GM21515 (cell line): ENCODE results near the gene AFF1.
A peak's percentile ranks its signal among the peaks of the same experiment; 100 is the strongest.
"Not testable (repeated sequence)": the region's sequence is repeated elsewhere in the genome, so short reads cannot be mapped to it uniquely, and the experiment has no call there.

Experiments used
- ATAC-seq: cut with Tn5 transposase; IDR thresholded peaks from one replicate; pipeline ENCODE4 v1.9.1; 2021; ENCODE audit not compliant: unreplicated experiment

Gene AFF1

GRCh38 chr4:87010192-87010591 is 75.4 kb downstream of the AFF1 start:
- ATAC-seq = no peak

DNA sequence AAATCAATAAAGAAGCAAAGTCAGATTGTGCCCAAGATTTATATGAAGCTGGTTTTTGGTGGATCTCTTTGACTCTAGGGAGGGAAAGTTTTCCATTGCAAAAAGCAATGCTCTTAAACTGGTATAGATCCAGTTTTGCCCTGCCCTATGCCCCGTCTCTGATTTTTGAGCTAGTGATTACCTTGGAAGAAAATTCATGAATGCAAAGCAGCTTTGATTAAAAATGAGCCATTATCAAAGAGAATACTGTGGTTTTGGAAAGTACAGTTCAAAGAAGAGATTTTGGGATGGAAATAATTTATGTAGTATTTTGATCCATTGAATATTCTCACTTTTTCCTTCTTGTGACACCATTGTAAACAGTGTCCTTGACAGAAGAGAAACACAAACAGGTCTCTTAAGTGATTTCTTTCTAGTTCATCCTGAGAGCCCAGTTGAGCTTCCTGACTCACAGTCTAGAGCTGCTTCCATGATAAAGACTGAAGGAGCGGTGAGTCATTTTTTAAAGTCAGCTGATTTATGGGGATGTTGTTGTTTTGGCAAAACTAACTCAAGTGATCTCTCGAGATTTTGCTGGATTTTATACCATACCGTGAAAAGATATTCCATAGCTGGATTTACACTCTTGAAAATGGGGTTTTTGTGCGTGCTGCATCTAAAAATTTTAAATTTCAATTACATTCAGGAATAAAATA is 76.7 kb downstream of the AFF1 start:
- ATAC-seq = no peak

DNA sequence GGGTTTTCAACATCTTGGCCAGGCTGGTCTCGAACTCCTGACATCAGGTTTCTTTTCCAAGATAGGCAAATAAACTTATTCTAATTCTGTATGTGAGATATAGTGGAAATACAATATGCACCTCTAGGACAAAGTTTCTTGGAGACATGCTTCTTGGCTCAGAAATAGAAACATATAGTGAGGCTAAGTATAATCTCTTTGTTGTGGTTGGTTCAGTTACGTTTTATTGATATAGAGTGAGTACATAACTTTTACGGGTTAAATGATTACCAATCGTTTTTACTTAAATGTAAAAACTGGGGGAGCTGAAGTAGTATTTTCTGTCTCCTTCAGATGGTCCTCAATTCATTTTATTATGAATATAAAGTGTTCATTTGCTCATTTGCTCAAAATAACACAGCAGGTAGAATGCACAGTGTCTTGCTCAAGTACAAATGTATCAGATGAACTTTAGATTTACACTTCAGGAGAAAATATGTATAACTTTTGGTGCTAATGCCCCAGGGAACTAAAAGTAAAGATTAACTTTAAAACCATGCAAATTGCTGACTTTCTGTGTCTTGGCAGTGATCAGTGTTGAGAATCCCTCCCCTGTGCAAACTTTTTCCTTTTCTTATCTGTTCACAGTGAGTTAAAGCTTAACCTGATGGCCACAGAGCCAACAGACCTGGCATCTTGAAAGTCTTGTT is 77.6 kb downstream of the AFF1 start:
- ATAC-seq = peak; percentile 54

DNA sequence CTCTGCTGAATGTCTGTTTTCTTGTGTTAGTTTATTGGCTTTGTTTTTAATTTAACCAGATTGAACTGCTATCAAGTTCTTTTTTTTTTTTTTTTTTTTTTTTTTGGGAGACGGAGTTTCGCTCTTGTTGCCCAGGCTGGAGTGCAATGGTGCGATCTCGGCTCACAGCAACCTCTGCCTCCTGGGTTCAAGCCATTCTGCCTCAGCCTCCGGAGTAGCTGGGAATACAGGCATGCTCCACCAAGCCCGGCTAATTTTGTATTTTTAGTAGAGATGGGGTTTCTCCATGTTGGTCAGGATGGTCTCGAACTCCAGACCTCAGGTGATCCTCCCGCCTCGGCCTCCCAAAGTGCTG is 78.1 kb downstream of the AFF1 start:
- ATAC-seq = not testable (repeated sequence)

DNA sequence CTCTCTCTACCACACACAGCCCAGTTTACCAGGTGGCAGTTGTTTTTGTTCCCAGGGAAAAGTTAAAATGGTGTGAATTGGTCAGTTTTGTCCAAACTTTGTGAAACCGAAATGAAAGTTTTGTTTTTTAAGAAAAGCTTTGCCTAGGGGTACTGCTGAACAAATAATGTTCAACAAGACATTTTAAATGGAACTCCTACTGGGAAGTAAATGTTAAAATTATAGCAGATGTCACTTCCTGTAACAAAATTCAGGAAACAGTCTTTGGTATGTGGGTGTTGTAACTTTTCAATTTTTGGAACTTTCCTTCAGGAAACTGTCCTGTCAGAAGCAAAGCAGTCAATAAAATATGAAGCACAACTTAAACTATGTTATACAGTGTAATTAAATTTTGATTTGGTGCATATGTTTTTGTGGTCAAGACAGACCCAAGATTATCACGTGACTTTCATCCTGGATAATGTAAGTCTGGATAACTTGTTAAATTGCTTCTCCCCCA is 79.5 kb downstream of the AFF1 start:
- ATAC-seq = no peak

- no peak for ATAC-seq
Observed at GRCh38 chr4:87015416-87015815, 80.6 kb downstream of the AFF1 start.

- no peak for ATAC-seq
Observed at GRCh38 chr4:87017580-87018342, 83.0 kb downstream of the AFF1 start.

GRCh38 chr4:87018753-87019152 is 83.9 kb downstream of the AFF1 start:
- ATAC-seq = no peak

DNA sequence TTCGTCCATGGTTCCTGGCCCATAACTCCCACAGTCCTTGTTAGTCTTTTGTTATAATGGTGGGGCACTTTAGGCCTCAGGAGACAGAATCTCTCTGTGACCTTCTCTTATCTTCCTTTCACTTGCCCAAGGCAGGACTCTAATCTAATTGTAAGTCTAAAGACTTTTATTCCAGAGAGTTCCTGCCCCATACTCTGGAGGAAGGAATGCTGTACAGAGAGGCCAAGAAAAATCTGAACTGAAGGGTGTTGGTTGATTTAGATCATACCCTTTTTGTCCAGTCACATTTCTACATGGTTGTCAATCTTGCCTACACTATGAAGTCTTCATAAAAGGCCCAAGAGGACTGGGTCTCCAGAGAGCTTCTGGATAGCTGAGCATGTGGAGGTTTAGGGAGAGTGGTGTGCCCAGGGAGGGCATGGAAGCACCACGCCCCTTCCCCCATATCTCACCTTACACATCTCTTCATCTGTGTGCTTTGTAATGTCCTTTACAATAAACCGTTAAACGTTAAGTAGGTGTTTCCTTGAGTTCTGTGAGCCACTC is 84.5 kb downstream of the AFF1 start:
- no peak for ATAC-seq

DNA sequence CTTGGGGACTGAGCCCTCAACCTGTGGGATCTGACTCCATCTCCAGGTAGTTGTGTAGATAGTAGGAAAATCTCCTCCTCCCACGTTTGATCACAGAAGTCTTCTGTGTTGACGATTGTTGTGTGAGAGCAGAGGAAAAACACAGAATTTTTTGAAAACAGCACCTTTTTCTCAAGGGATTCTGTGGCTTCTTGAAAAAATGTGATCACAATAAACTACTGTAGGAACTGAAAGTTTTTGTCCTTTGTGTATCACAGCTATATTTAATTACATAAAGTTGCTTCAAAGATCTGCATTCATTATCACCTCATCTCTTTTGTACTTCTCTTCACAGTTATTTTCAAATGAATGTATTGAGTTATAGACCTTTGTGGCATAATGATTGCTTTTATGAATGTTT is 85.1 kb downstream of the AFF1 start:
- ATAC-seq = no peak

DNA sequence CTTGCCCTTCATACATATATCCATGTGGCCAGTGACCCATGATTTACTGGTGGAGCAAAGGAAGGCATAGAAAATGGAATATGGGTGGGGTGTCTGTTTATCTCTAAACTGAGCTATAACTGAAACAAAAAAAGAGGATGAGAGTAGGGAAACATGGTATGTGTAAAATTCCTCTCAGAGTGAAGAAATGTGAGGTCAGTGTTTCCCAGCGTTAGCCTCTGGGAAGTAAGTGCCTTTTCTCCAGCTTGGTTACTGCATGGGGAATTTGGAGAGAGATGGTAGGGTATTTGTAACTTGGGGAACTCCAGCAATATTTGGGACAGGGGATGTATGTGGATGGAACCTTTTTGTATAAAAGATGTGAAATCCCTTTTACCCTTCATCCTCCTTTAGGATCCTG is 89.4 kb downstream of the AFF1 start:
- ATAC-seq = no peak

GRCh38 chr4:87025023-87025613 is 90.3 kb downstream of the AFF1 start:
- ATAC-seq = no peak

DNA sequence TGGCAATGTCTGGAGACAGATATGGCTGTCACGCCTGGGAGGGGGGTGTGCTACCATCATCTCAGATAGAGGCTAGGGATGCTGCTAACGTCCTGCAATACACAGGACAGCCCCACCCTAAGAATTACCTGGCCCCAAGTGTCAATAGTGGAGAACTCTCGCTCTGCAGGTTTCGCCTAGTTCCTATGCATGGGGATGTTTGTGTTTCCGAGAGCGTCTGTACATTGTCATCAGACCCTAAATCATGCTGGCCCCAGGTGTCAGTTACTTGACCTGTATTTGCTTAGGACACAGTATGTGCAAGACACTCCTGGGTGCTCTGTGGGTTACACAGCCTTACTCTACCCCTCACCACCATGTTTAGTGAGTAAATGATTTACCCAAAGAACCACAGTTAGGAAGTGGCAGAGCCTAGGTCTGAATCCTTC is 90.8 kb downstream of the AFF1 start:
- ATAC-seq = no peak

- peak; percentile 84 for ATAC-seq
Observed at GRCh38 chr4:87026800-87027495, 92.1 kb downstream of the AFF1 start.

- ATAC-seq = no peak
Observed at GRCh38 chr4:87029356-87029755, 94.5 kb downstream of the AFF1 start.

GRCh38 chr4:87030124-87030523 is 95.3 kb downstream of the AFF1 start:
- ATAC-seq = no peak

GRCh38 chr4:87030755-87031441 is 96.1 kb downstream of the AFF1 start:
- no peak for ATAC-seq

- ATAC-seq = no peak
Observed at GRCh38 chr4:87031920-87032319, 97.1 kb downstream of the AFF1 start.

GRCh38 chr4:87032884-87033533 is 98.2 kb downstream of the AFF1 start:
- ATAC-seq = no peak

- ATAC-seq = no peak
Observed at GRCh38 chr4:87033902-87034301, 99.1 kb downstream of the AFF1 start.
